Lung (tissue), 12 donors: ENCODE results near the gene NECAB3. TPM values are rescaled to one million over a fixed set of nuclear protein-coding genes. Genes with fewer than 3 reads are reported as not detected.

Source experiments
- ATAC-seq: fragments of 200-7000 bp; cut with Tn5 transposase; one replicate; pipeline ENCODE4 v1.9.1; 2020; ENCODE audit warnings: moderate number of reproducible peaks; ENCODE audit not compliant: insufficient read depth, low FRiP score
- DNase-seq, 3 donors: peaks; one replicate each; pipeline ENCODE4 v3.0.0-alpha.2; 2013 to 2017
- H3K27ac ChIP-seq, 2 donors: one replicate each; pipeline ENCODE4 v1.5.1; 2013; ENCODE audit warnings: mild to moderate bottlenecking in 2 of 2, moderate library complexity in 2 of 2, control low read depth in 1 of 2, inconsistent platforms in 1 of 2, low read depth in 1 of 2, low read length in 1 of 2
- H3K27me3 ChIP-seq, 3 donors: one replicate each; pipeline ENCODE4 v1.5.1; 2013; ENCODE audit warnings: low read length in 2 of 3; ENCODE audit not compliant: control insufficient read depth in 3 of 3, insufficient read depth in 3 of 3
- H3K36me3 ChIP-seq, 4 donors: one replicate each; pipeline ENCODE4 v1.5.1; 2013; ENCODE audit warnings: low read length in 4 of 4, mild to moderate bottlenecking in 1 of 4, moderate library complexity in 1 of 4; ENCODE audit not compliant: control insufficient read depth in 4 of 4, insufficient read depth in 4 of 4
- H3K4me1 ChIP-seq, 5 donors: one replicate each; pipeline ENCODE4 v1.5.1; 2013; ENCODE audit warnings: low read length in 5 of 5, mild to moderate bottlenecking in 2 of 5, moderate library complexity in 1 of 5; ENCODE audit not compliant: control insufficient read depth in 5 of 5, insufficient read depth in 5 of 5
- H3K4me3 ChIP-seq: one replicate; pipeline ENCODE4 v1.5.1; 2013; ENCODE audit warnings: mild to moderate bottlenecking, control low read depth, moderate library complexity
- H3K9ac ChIP-seq, 2 donors: one replicate each; pipeline ENCODE4 v1.5.1; 2013; ENCODE audit warnings: low read length in 2 of 2, control low read depth in 1 of 2; ENCODE audit not compliant: insufficient read depth in 1 of 2
- H3K9me3 ChIP-seq, 4 donors: one replicate each; pipeline ENCODE4 v1.5.1; 2013; ENCODE audit warnings: low read length in 3 of 4, mild to moderate bottlenecking in 1 of 4, moderate library complexity in 1 of 4; ENCODE audit not compliant: control insufficient read depth in 4 of 4, insufficient read depth in 3 of 4
- CTCF ChIP-seq: IDR thresholded peaks from 2 replicates; pipeline ENCODE4 v1.5.1; 2012; ENCODE audit warnings: mild to moderate bottlenecking; ENCODE audit errors: control extremely low read depth, extremely low read depth
- WGBS, 2 donors: extraction: QIAGEN DNeasy Blood & Tissue Kit; methylation state at CpG; one replicate each; pipeline ENCODE4 v1.1.7; 2013; 5-methylcytosine and 5-hydroxymethylcytosine counted together
- polyA plus RNA-seq, 2 donors: library from polyadenylated mRNA; stranded (reverse); fragments of 200-250 nt; gene quantifications; one replicate each; pipeline ENCODE4 v1.2.1, GENCODE V29; 2013
- total RNA-seq, 2 donors: library from RNA; depleted of rRNA in 1 of 2; stranded (reverse); fragments of >200 nt in 1 of 2; gene quantifications; one replicate each; pipeline ENCODE4 v1.2.1, GENCODE V29; 2014 to 2021
- donor health status: control.
- donor health status: control.
- donor health status: Bipolar disorder and iron deficiency.
- donor health status: healthy.
- donor health status: DM: yes; HTN: yes; CAD: no.

NECAB3 gene
- total and polyA plus RNA-seq, 4 donors, result 21.2 to 127 (median 72.2) TPM

- Histone ChIP-seq H3K4me1 (peaks cover 0 to 42% (median 15%) of the 10 kb centered on the region in 5 donors), H3K27me3 (no peaks in the 10 kb centered on the region), H3K4me3 (peak overlapping the region; percentile 30), H3K9me3 (no peaks in the 10 kb centered on the region), H3K36me3 (peaks cover 0 to 6% (median 4%) of the 10 kb centered on the region in 4 donors), H3K27ac (peak overlapping the region; percentile 30 to 33), H3K9ac (no peak overlapping the region)
- peak; percentile 93 for TF ChIP-seq CTCF
- DNase-seq, result peak; percentile 66 to 81 (median 78)
- ATAC-seq, result peak; percentile 42
- 4 to 29% methylated on average over 47 of the region's 47 CpGs for WGBS, 2 donors
Observed at GRCh38 chr20:33667676-33668465, 6.4 kb downstream of the NECAB3 start.

GRCh38 chr20:33667245-33667675 lies 7.0 kb downstream of the NECAB3 start:
- no peak for TF ChIP-seq CTCF
- H3K27ac ChIP-seq, result peak overlapping the region; percentile 33 to 80
- no peaks in the 10 kb centered on the region for H3K27me3 ChIP-seq
- DNase-seq, result no peak
- no peaks in the 10 kb centered on the region for H3K9me3 ChIP-seq
- WGBS, 2 donors, result 4 to 30% methylated on average over 31 to 55 of the region's 55 CpGs
- H3K9ac ChIP-seq, result no peak overlapping the region
- ATAC-seq, result no peak
- peaks cover 0 to 6% (median 4%) of the 10 kb centered on the region in 4 donors for H3K36me3 ChIP-seq
- peak overlapping the region; percentile 30 for H3K4me3 ChIP-seq
- H3K4me1 ChIP-seq, result peaks cover 0 to 39% (median 8%) of the 10 kb centered on the region in 5 donors

- WGBS, 2 donors, result 2 to 7% methylated on average over 40 to 50 of the region's 50 CpGs
- DNase-seq, result peak; percentile 98
- peaks cover 0 to 37% (median 4%) of the 10 kb centered on the region in 5 donors for H3K4me1 ChIP-seq
- H3K27me3 ChIP-seq, result no peaks in the 10 kb centered on the region
- peak within 1 kb of the TSS; percentile 80 to 86 for H3K27ac ChIP-seq
- H3K9me3 ChIP-seq, result no peaks in the 10 kb centered on the region
- H3K36me3 ChIP-seq, result peaks cover 0 to 6% (median 3%) of the 10 kb centered on the region in 4 donors
- ATAC-seq, result peak; percentile 78
- H3K9ac ChIP-seq, result no peak within 1 kb of the TSS
- no peak for TF ChIP-seq CTCF
- peak within 1 kb of the TSS; percentile 30 for H3K4me3 ChIP-seq
Observed at GRCh38 chr20:33666293-33667244, 7.7 kb downstream of the NECAB3 start, which contains the start of gene ACTL10. ACTL10 (plus strand) TSS chr20:33666943; CDS start chr20:33667498, 555 bp downstream.
